HepG2 (cell line): ENCODE measurements around the gene HES2. TPM values are rescaled to one million over a fixed set of nuclear protein-coding genes. Genes with fewer than 3 reads are reported as not detected.

Experiments used
- ATAC-seq: fragments of 200-7000 bp; cut with Tn5 transposase; 3 replicates; pipeline ENCODE4 v1.9.1; 2020; ENCODE audit warnings: mild to moderate bottlenecking, moderate library complexity
- BruUV-seq: library from RNA; stranded (reverse); fragments of 400-500 nt; replicated peaks from 2 replicates; lab custom pipeline; 2021; lab: Mats Ljungman, UMichigan
- CTCF ChIA-PET: fragments of 300-600 bp; formaldehyde crosslinking; extraction: SDS; loops from one replicate; lab custom pipeline; 2021; ENCODE audit warnings: low total read pairs, inconsistent platforms, low intra/inter-chr PET ratio; lab: Yijun Ruan, JAX
- POLR2A ChIA-PET: fragments of 350-600 bp; sonication (Branson Sonifier 250); formaldehyde crosslinking; loops from one replicate; lab custom pipeline; 2020; ENCODE audit warnings: antibody characterized with exemption, inconsistent platforms; lab: Yijun Ruan, JAX
- DNase-seq: peaks from one replicate; pipeline ENCODE4 v3.0.0-alpha.2; 2015; ENCODE audit warnings: low spot score
- FAIRE-seq: peaks from 3 replicates; lab custom pipeline; 2011; peaks lifted over from hg19 to GRCh38; lab: Jason Lieb, UNC
- H2AFZ ChIP-seq: one replicate; pipeline ENCODE4 v1.6.1; 2011; ENCODE audit warnings: low read length, inconsistent platforms
- H3K27ac ChIP-seq: fragments of 300-600 bp; 3 replicates; pipeline ENCODE4 v1.8.0; 2011; ENCODE audit warnings: mixed run types, mild to moderate bottlenecking, mixed read lengths, low read length, inconsistent platforms; ENCODE audit not compliant: insufficient read depth; ENCODE audit errors: extremely low read length
- H3K27me3 ChIP-seq, 2 experiments: fragments of 200-600 bp in 1 of 2; 2 replicates in 1 of 2; 3 replicates in 1 of 2; pipeline versions ENCODE4 v1.6.0 to v1.8.0; 2011; ENCODE audit warnings: low read length in 2 of 2, mild to moderate bottlenecking in 2 of 2, moderate library complexity in 2 of 2, inconsistent platforms in 1 of 2; ENCODE audit not compliant: insufficient read depth in 2 of 2, control insufficient read depth in 1 of 2
- H3K36me3 ChIP-seq, 2 experiments: fragments of 200-600 bp in 1 of 2; replicated peaks in 1 of 2; 2 replicates in 1 of 2; 3 replicates in 1 of 2; pipeline versions ENCODE4 v1.5.1 to v1.8.0; 2011; ENCODE audit warnings: low read length in 2 of 2, inconsistent platforms in 1 of 2; ENCODE audit not compliant: insufficient read depth in 2 of 2, control insufficient read depth in 1 of 2
- H3K4me1 ChIP-seq: 2 replicates; pipeline ENCODE4 v1.5.1; 2012; ENCODE audit warnings: low read length, inconsistent platforms; ENCODE audit not compliant: insufficient read depth
- H3K4me2 ChIP-seq: 2 replicates; pipeline ENCODE4 v1.6.0; 2011; ENCODE audit warnings: low read depth, low read length, inconsistent platforms
- H3K4me3 ChIP-seq, 3 experiments: fragments of 200-600 bp in 1 of 3; sonication (generic), shearing (Covaris generic) in 1 of 3; replicated peaks in 1 of 3; 2 replicates each; pipeline ENCODE4 v1.5.1; 2011 to 2016; ENCODE audit warnings: low read length in 3 of 3, inconsistent platforms in 2 of 3, low read depth in 2 of 3, mild to moderate bottlenecking in 2 of 3, control low read depth in 1 of 3, mixed read lengths in 1 of 3; ENCODE audit not compliant: insufficient read depth in 1 of 3
- H3K79me2 ChIP-seq: one replicate; pipeline ENCODE4 v1.6.1; 2011; ENCODE audit warnings: low read length, inconsistent platforms; ENCODE audit not compliant: insufficient read depth
- H3K9ac ChIP-seq: 2 replicates; pipeline ENCODE4 v1.6.0; 2011; ENCODE audit warnings: mild to moderate bottlenecking, low read depth, low read length, inconsistent platforms; ENCODE audit not compliant: insufficient read depth
- H3K9me3 ChIP-seq: 2 replicates; pipeline ENCODE4 v1.5.1; 2012; ENCODE audit warnings: mild to moderate bottlenecking, low read length
- H4K20me1 ChIP-seq: 2 replicates; pipeline ENCODE4 v1.6.0; 2011; ENCODE audit warnings: inconsistent platforms, mild to moderate bottlenecking, low read length, moderate library complexity; ENCODE audit not compliant: insufficient read depth
- ETV6 ChIP-seq: sonication (generic); formaldehyde crosslinking; conservative IDR thresholded peaks from 2 replicates; pipeline ENCODE4 v1.4.0; 2020; ENCODE audit warnings: missing genetic modification reagents
- MYNN ChIP-seq: sonication (generic); formaldehyde crosslinking; IDR thresholded peaks from 2 replicates; pipeline ENCODE4 v1.4.0; 2020; ENCODE audit warnings: mild to moderate bottlenecking, low read depth, missing genetic modification reagents
- ZBTB43 ChIP-seq: sonication (generic); formaldehyde crosslinking; conservative IDR thresholded peaks from 2 replicates; pipeline ENCODE4 v1.4.0; 2020; ENCODE audit warnings: missing genetic modification reagents
- ZNF232 ChIP-seq: sonication (generic); formaldehyde crosslinking; IDR thresholded peaks from 2 replicates; pipeline ENCODE4 v1.4.0; 2020; ENCODE audit warnings: missing genetic modification reagents, borderline replicate concordance
- WGBS: methylation state at CpG from one replicate; pipeline ENCODE4 v1.1.6; 2017; ENCODE audit warnings: low lambda C conversion rate; 5-methylcytosine and 5-hydroxymethylcytosine counted together
- in situ Hi-C: cut with HindIII; loops from 2 replicates; pipeline ENCODE4 v1.10.0; 2017; ENCODE audit warnings: low pct_unique_long_range_greater_than_20kb; ENCODE audit not compliant: extremely low pct_ligation_motif_present
- intact Hi-C: fragments of 100-400 bp; cut with micrococcal nuclease; formaldehyde crosslinking; loops from one replicate; pipeline ENCODE4 v1.10.0; 2022; ENCODE audit not compliant: unreplicated experiment
- polyA plus RNA-seq, 8 experiments: library from polyadenylated mRNA; depleted of rRNA in 3 of 8; stranded (reverse) in 7 of 8; unstranded in 1 of 8; fragments of >200 nt; fragmentation: Illumina TruSeq in 4 of 8; extraction: Trizol in 4 of 8; gene quantifications; 2 replicates each; pipeline versions ENCODE4 v1.2.1 to v1.2.3, GENCODE V29; 2011 to 2016; ENCODE audit warnings: low read depth in 4 of 8, missing spikeins in 1 of 8, mixed read lengths in 1 of 8; ENCODE audit not compliant: insufficient read depth in 1 of 8
- total RNA-seq, 5 experiments: library from RNA; depleted of rRNA; stranded (reverse); fragments of >200 nt; fragmentation: Illumina TruSeq; extraction: Trizol; gene quantifications; 2 replicates each; pipeline ENCODE4 v1.2.3, GENCODE V29; 2016; ENCODE audit warnings: low read depth in 1 of 5
- TF ChIP-seq, protein P1 (sequence below): sonication (generic); formaldehyde crosslinking; IDR thresholded peaks from 2 replicates; pipeline ENCODE4 v1.8.1; 2023; ENCODE audit warnings: missing genetic modification reagents, mild to moderate bottlenecking, borderline replicate concordance

The HES2 gene
- total and polyA plus RNA-seq, 2 of the 13 experiments (the other 11 are each of a cell fraction or from before 2014, with no cell fraction given), result 0.11 to 0.17 TPM

DNA sequence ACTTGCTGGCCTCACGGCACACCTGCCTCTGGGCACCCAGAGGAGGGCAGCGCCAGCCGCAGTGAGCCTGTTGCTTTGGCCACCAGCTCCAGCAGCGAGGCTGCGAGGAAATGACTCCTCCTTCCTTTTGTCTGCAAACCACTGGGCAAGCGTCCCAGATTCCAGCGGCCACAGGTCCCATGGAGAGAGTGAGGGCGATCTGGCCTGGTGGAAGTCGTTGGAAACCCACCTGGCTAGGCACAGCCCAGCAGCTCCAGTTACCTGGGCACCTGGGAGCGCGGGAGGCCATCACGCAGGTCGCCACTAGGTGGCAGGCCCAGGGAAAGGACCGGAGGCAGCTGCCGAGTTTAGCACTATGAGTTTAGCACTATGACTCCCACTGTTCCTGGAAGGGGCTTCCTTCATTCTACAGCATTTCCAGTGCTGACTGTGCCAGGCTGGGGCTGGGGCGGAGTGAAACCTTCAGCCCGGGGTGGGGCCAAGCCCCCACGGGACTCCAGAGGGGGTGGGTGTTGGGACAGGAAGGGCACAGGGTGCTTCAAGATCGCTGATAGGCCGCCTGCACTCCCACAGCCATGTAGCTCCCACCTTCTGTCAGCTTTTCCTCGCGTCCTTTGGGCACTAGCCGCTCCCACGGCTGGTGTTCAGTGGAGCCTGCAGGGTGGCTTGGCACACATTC lies 3.7 kb upstream of the HES2 start (continued):
- TF ChIP-seq, protein P1, sequence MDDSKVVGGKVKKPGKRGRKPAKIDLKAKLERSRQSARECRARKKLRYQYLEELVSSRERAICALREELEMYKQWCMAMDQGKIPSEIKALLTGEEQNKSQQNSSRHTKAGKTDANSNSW (CRISPR knock-in tag), result no peak
- TF ChIP-seq ZBTB43, result no peak

- Histone ChIP-seq H3K4me3 (no peak overlapping the region), H3K9me3 (no peaks in the 10 kb centered on the region), H2AFZ (no peak overlapping the region), H3K36me3 (no peaks in the 10 kb centered on the region), H3K9ac (no peak overlapping the region), H3K27me3 (peaks cover 35 to 91% of the 10 kb centered on the region in 2 experiments), H4K20me1 (no peaks in the 10 kb centered on the region; the same call in 1 of the 2 replicates), H3K79me2 (no peaks in the 10 kb centered on the region), H3K4me1 (peaks cover 26% of the 10 kb centered on the region), H3K27ac (no peak overlapping the region), H3K4me2 (no peak overlapping the region)
- 19% methylated on average over 4 of the region's 4 CpGs for WGBS
- intact Hi-C loops (no loop called here), in situ Hi-C loops (no loop called here)
- POLR2A ChIA-PET, result no interaction called here
- CTCF ChIA-PET, result no interaction called here
- TF ChIP-seq MYNN (CRISPR knock-in tag), result no peak
- no peak for TF ChIP-seq ZNF232 (CRISPR knock-in tag)
- no peak for TF ChIP-seq ETV6 (CRISPR knock-in tag)
- no peak for DNase-seq
- ATAC-seq, result no peak
- BruUV-seq, result no TSS peak
- no peak for FAIRE-seq
Measured at GRCh38 chr1:6421266-6421665, 1.5 kb upstream of the HES2 start.
